ENCODE data around the gene MICALL1.

Gene MICALL1

GRCh38 chr22:37896181-37896592 is 9.9 kb upstream of the MICALL1 start:
- peaks cover 9% of the 10 kb centered on the region for H3K4me1 ChIP-seq (ENCODE audit: insufficient read depth, low read length, severe bottlenecking)

DNA sequence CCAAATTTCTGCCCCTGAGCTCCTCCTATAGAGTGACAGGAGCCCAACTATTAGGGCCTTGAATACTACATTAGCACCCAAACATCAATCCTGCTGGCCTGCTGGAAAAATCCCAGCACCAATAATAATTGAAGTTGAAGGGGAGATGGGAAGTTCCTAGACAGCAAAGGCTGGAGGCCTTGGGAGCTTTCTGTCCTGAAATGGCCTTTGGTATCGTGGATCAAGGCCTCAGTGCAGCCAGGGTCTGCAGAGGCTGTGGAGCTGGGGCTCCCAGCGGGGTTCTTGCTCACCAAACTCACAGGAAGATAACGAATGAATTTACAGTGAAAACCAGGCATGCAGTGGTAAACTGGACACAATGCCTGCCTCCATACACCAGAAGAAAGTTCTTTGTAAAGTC is 9.2 kb upstream of the MICALL1 start:
- H3K27ac ChIP-seq (ENCODE audit: low read depth, low read length, poor library complexity, severe bottlenecking): no peak overlapping the region
- H3K9me2 ChIP-seq (ENCODE audit: low read depth, low read length): no peaks in the 10 kb centered on the region
- no peaks in the 10 kb centered on the region for H3K27me3 ChIP-seq (ENCODE audit: insufficient read depth, low read length)
- no peak overlapping the region for H3K4me2 ChIP-seq (ENCODE audit: low read length)
- H3K9ac ChIP-seq (ENCODE audit: low read length): no peak overlapping the region
- no peak overlapping the region for H2AFZ ChIP-seq (ENCODE audit: low read length)
- H3K36me3 ChIP-seq (ENCODE audit: insufficient read depth, low read length): peaks cover 9% of the 10 kb centered on the region; the same call in 1 of the 2 replicates
- TF ChIP-seq EZH2 (IDR thresholded peaks at IDR 0.05; ENCODE audit: borderline replicate concordance, low read length): no peak
- no peak for TF ChIP-seq CTCF (IDR thresholded peaks at IDR 0.05; ENCODE audit: low read length)
- no peak overlapping the region for H3K4me3 ChIP-seq (ENCODE audit: low read depth, low read length, poor library complexity, severe bottlenecking)
- no peaks in the 10 kb centered on the region for H4K20me1 ChIP-seq (ENCODE audit: insufficient read depth, low read length)
- H3K4me1 ChIP-seq (ENCODE audit: insufficient read depth, low read length, severe bottlenecking): peaks cover 9% of the 10 kb centered on the region
- no peaks in the 10 kb centered on the region for H3K79me2 ChIP-seq (ENCODE audit: insufficient read depth, low read length)
- no peaks in the 10 kb centered on the region for H3F3A ChIP-seq (ENCODE audit: insufficient read depth, low read length)
- H3K9me3 ChIP-seq (ENCODE audit: low read length): no peaks in the 10 kb centered on the region

More at GRCh38 chr22:37896181-37896592, 9.9 kb upstream of the MICALL1 start:
- TF ChIP-seq EZH2 (IDR thresholded peaks at IDR 0.05; ENCODE audit: borderline replicate concordance, low read length) (no peak), CTCF (IDR thresholded peaks at IDR 0.05; ENCODE audit: low read length) (no peak)
- Histone ChIP-seq H3K4me2 (ENCODE audit: low read length) (peak overlapping the region; percentile 22; the same call in 1 of the 2 replicates), H3K27ac (ENCODE audit: low read depth, low read length, poor library complexity, severe bottlenecking) (peak overlapping the region; percentile 28), H3K4me3 (ENCODE audit: low read depth, low read length, poor library complexity, severe bottlenecking) (no peak overlapping the region), H4K20me1 (ENCODE audit: insufficient read depth, low read length) (no peaks in the 10 kb centered on the region), H3K79me2 (ENCODE audit: insufficient read depth, low read length) (no peaks in the 10 kb centered on the region), H3F3A (ENCODE audit: insufficient read depth, low read length) (no peaks in the 10 kb centered on the region), H3K36me3 (ENCODE audit: insufficient read depth, low read length) (peaks cover 9% of the 10 kb centered on the region; the same call in 1 of the 2 replicates), H2AFZ (ENCODE audit: low read length) (no peak overlapping the region), H3K9me2 (ENCODE audit: low read depth, low read length) (no peaks in the 10 kb centered on the region), H3K27me3 (ENCODE audit: insufficient read depth, low read length) (no peaks in the 10 kb centered on the region), H3K9ac (ENCODE audit: low read length) (peak overlapping the region; percentile 26; the same call in 1 of the 2 replicates), H3K9me3 (ENCODE audit: low read length) (no peaks in the 10 kb centered on the region)

GRCh38 chr22:37897807-37898206 is 8.3 kb upstream of the MICALL1 start:
- H3F3A ChIP-seq (ENCODE audit: insufficient read depth, low read length): no peaks in the 10 kb centered on the region
- no peaks in the 10 kb centered on the region for H3K79me2 ChIP-seq (ENCODE audit: insufficient read depth, low read length)
- H2AFZ ChIP-seq (ENCODE audit: low read length): no peak overlapping the region
- no peak overlapping the region for H3K9ac ChIP-seq (ENCODE audit: low read length)
- no peak for TF ChIP-seq CTCF (IDR thresholded peaks at IDR 0.05; ENCODE audit: low read length)
- TF ChIP-seq EZH2 (IDR thresholded peaks at IDR 0.05; ENCODE audit: borderline replicate concordance, low read length): no peak
- H3K4me2 ChIP-seq (ENCODE audit: low read length): no peak overlapping the region
- peaks cover 9% of the 10 kb centered on the region for H3K4me1 ChIP-seq (ENCODE audit: insufficient read depth, low read length, severe bottlenecking)
- H3K9me2 ChIP-seq (ENCODE audit: low read depth, low read length): no peaks in the 10 kb centered on the region
- H3K27me3 ChIP-seq (ENCODE audit: insufficient read depth, low read length): no peaks in the 10 kb centered on the region
- no peaks in the 10 kb centered on the region for H3K36me3 ChIP-seq (ENCODE audit: insufficient read depth, low read length)
- H3K4me3 ChIP-seq (ENCODE audit: low read depth, low read length, poor library complexity, severe bottlenecking): no peak overlapping the region
- H4K20me1 ChIP-seq (ENCODE audit: insufficient read depth, low read length): no peaks in the 10 kb centered on the region
- no peak overlapping the region for H3K27ac ChIP-seq (ENCODE audit: low read depth, low read length, poor library complexity, severe bottlenecking)
- H3K9me3 ChIP-seq (ENCODE audit: low read length): no peaks in the 10 kb centered on the region
